Liver (tissue), 2 donors: ENCODE measurements around the gene BRDT.

ENCODE experiments used
- GABPA ChIP-seq, 2 donors: IDR thresholded peaks in 1 of 2; conservative IDR thresholded peaks in 1 of 2; 2 replicates each; pipeline ENCODE4 v1.6.1; 2016; ENCODE audit warnings: antibody characterized with exemption in 2 of 2, mild to moderate bottlenecking in 1 of 2, moderate library complexity in 1 of 2
- RAD21 ChIP-seq, 2 donors: IDR thresholded peaks; 2 replicates each; pipeline ENCODE4 v1.6.1; 2016; ENCODE audit warnings: antibody characterized with exemption in 2 of 2, mild to moderate bottlenecking in 2 of 2
- SP1 ChIP-seq: IDR thresholded peaks from 2 replicates; pipeline ENCODE4 v1.6.1; 2018; ENCODE audit warnings: antibody characterized with exemption, mild to moderate bottlenecking
- donor health status: healthy.

DNA sequence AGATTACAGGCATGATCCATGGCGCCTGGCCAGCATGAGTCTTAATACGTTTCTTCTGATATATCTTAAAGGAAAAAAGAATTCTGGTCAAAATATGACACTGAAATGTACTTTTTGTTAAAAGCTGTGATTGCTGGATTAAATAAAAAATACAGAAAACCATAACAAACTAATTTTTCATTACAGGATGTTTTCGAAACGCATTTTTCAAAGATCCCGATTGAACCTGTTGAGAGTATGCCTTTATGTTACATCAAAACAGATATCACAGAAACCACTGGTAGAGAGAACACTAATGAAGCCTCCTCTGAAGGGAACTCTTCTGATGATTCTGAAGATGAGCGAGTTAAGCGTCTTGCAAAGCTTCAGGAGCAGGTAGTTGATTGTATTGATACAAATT, 30.2 kb downstream of the BRDT start:
- TF ChIP-seq GABPA (IDR thresholded peaks at IDR 0.05 in 1 of 2, conservative IDR thresholded peaks at IDR 0.05 in 1 of 2) (no peak), RAD21 (IDR thresholded peaks at IDR 0.05) (no peak), SP1 (no peak)
